HL-60 (cell line): Measurements from ENCODE around the gene SLC25A47.
"Not testable (repeated sequence)": the region's sequence is repeated elsewhere in the genome, so short reads cannot be mapped to it uniquely, and the experiment has no call there.

Experiments
- DNase-seq, 2 experiments: peaks; one replicate each; pipeline ENCODE4 v3.0.0-alpha.2; 2010 to 2020; ENCODE audit warnings: low read depth in 1 of 2, low spot score in 1 of 2
- H3K27ac ChIP-seq: fragments of 250-450 bp; sonication (Bioruptor Pico); replicated peaks from 2 replicates; pipeline ENCODE4 v1.5.1; 2020; ENCODE audit warnings: mild to moderate bottlenecking, moderate library complexity
- H3K27me3 ChIP-seq: fragments of 250-450 bp; sonication (Bioruptor Pico); 2 replicates; pipeline ENCODE4 v1.5.1; 2021; ENCODE audit warnings: mild to moderate bottlenecking, moderate library complexity; ENCODE audit not compliant: insufficient read depth, poor library complexity, severe bottlenecking
- H3K4me3 ChIP-seq: replicated peaks from 2 replicates; pipeline ENCODE4 v1.5.1; 2011; ENCODE audit warnings: mild to moderate bottlenecking, control low read depth, low read length; ENCODE audit not compliant: insufficient read depth
- GABPA ChIP-seq: IDR thresholded peaks from 2 replicates; pipeline ENCODE4 v1.6.1; 2012; ENCODE audit warnings: low read depth
- POLR2AphosphoS5 ChIP-seq: IDR thresholded peaks from 2 replicates; pipeline ENCODE4 v1.6.1; 2012; ENCODE audit warnings: low read depth
- SPI1 ChIP-seq: IDR thresholded peaks from 2 replicates; pipeline ENCODE4 v1.6.1; 2012; ENCODE audit warnings: low read depth, mild to moderate bottlenecking, borderline replicate concordance
- TF ChIP-seq, protein P1 (sequence below): IDR thresholded peaks from 2 replicates; pipeline ENCODE4 v1.6.1; 2012; ENCODE audit warnings: low read depth; ENCODE audit not compliant: insufficient replicate concordance
- TF ChIP-seq, protein P2 (sequence below): IDR thresholded peaks from one replicate; pipeline ENCODE4 v1.5.1; 2011; ENCODE audit warnings: low read length, control low read depth, inconsistent platforms; ENCODE audit not compliant: insufficient read depth

Gene SLC25A47

DNA sequence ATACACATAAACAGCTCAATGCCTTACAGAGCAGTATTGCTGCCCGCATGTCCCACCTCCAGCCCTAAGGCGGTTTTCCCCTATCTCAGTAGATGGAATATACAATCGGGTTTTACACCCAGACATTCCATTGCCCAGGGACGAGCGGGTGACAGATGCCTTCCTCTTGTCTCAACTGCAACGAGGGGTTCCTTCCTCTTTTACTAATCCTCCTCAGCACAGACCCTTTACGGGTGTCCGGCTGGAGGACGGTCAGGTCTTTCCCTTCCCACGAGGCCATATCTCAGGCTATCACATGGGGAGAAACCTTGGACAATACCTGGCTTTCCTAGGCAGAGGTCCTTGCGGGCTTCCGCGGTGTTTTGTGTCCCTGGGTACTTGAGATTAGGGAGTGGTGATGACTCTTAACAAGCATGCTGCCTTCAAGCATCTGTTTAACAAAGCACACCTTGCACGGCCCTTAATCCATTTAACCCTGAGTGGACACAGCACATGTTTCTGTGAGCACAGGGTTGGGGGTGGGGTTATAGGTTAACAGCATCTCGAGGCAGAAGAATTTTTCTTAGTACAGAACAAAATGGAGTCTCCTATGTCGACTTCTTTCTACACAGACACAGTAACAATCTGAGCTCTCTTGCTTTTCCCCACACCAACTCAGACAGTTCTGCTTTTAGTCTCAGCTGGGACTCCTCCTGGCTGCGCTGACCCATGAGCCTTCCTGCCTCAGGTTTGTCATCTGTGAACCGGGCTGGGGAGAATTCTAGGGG is 10.8 kb upstream of the SLC25A47 start:
- TF ChIP-seq SPI1 = peak; percentile 52; the same call in 1 of the 2 replicates
- H3K27me3 ChIP-seq, H3K4me3 ChIP-seq: not testable (repeated sequence)
- DNase-seq = peak in 1 of 2 experiments; percentile 70
- peak overlapping the region; percentile 57 for H3K27ac ChIP-seq

GRCh38 chr14:100312877-100313400 is 10.2 kb upstream of the SLC25A47 start:
- TF ChIP-seq SPI1 = no peak
- no peak for TF ChIP-seq POLR2AphosphoS5
- TF ChIP-seq, protein P1, sequence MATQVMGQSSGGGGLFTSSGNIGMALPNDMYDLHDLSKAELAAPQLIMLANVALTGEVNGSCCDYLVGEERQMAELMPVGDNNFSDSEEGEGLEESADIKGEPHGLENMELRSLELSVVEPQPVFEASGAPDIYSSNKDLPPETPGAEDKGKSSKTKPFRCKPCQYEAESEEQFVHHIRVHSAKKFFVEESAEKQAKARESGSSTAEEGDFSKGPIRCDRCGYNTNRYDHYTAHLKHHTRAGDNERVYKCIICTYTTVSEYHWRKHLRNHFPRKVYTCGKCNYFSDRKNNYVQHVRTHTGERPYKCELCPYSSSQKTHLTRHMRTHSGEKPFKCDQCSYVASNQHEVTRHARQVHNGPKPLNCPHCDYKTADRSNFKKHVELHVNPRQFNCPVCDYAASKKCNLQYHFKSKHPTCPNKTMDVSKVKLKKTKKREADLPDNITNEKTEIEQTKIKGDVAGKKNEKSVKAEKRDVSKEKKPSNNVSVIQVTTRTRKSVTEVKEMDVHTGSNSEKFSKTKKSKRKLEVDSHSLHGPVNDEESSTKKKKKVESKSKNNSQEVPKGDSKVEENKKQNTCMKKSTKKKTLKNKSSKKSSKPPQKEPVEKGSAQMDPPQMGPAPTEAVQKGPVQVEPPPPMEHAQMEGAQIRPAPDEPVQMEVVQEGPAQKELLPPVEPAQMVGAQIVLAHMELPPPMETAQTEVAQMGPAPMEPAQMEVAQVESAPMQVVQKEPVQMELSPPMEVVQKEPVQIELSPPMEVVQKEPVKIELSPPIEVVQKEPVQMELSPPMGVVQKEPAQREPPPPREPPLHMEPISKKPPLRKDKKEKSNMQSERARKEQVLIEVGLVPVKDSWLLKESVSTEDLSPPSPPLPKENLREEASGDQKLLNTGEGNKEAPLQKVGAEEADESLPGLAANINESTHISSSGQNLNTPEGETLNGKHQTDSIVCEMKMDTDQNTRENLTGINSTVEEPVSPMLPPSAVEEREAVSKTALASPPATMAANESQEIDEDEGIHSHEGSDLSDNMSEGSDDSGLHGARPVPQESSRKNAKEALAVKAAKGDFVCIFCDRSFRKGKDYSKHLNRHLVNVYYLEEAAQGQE = no peak
- TF ChIP-seq, protein P2, sequence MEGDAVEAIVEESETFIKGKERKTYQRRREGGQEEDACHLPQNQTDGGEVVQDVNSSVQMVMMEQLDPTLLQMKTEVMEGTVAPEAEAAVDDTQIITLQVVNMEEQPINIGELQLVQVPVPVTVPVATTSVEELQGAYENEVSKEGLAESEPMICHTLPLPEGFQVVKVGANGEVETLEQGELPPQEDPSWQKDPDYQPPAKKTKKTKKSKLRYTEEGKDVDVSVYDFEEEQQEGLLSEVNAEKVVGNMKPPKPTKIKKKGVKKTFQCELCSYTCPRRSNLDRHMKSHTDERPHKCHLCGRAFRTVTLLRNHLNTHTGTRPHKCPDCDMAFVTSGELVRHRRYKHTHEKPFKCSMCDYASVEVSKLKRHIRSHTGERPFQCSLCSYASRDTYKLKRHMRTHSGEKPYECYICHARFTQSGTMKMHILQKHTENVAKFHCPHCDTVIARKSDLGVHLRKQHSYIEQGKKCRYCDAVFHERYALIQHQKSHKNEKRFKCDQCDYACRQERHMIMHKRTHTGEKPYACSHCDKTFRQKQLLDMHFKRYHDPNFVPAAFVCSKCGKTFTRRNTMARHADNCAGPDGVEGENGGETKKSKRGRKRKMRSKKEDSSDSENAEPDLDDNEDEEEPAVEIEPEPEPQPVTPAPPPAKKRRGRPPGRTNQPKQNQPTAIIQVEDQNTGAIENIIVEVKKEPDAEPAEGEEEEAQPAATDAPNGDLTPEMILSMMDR = no peak
- no peak for TF ChIP-seq GABPA
- H3K27ac ChIP-seq = peak overlapping the region; percentile 57
- H3K4me3 ChIP-seq = no peak overlapping the region
- DNase-seq = no peak
- no peaks in the 10 kb centered on the region for H3K27me3 ChIP-seq

- Histone ChIP-seq H3K27me3 (no peaks in the 10 kb centered on the region), H3K4me3 (no peak overlapping the region), H3K27ac (no peak overlapping the region)
- TF ChIP-seq GABPA = no peak
- TF ChIP-seq, protein P2 = no peak
- no peak for TF ChIP-seq SPI1
- TF ChIP-seq, protein P1 = no peak
- TF ChIP-seq POLR2AphosphoS5 = no peak
- DNase-seq = no peak
Observed at GRCh38 chr14:100313464-100314230, 9.5 kb upstream of the SLC25A47 start.

DNA sequence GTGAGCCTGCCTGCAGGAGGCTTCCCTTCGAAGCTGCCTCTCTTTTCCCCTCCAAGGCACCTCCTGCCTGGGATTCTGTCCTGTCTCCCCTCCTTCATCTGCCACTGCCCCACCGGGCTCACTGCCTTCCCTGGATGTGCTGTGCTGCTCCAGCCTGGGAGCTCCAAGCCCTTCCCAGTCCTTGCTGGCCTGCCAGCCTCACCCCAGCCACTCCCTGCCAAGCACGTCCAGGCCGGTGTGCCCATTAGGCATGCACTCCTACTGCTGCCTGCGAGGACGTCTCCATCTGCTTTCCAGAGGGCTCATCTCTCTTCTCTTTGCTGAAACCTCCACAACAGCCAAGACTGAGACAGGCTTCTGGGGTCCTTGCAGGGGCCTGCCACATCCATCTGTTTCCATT is 8.4 kb upstream of the SLC25A47 start:
- TF ChIP-seq SPI1 (no peak), POLR2AphosphoS5 (no peak)
- TF ChIP-seq, protein P1 = no peak
- TF ChIP-seq, protein P2 = no peak
- no peak overlapping the region for H3K4me3 ChIP-seq
- H3K27ac ChIP-seq = no peak overlapping the region
- DNase-seq = no peak
- H3K27me3 ChIP-seq = no peaks in the 10 kb centered on the region
